ENCODE measurements around the gene LYSMD4. TPM values are rescaled to one million over a fixed set of nuclear protein-coding genes. Genes with fewer than 3 reads are reported as not detected.
"Not testable (repeated sequence)": the region's sequence is repeated elsewhere in the genome, so short reads cannot be mapped to it uniquely, and the experiment has no call there.

Gene LYSMD4
- 2.6 and 9.0 TPM in 2 replicates for total RNA-seq (ENCODE audit: low replicate concordance)

- TF ChIP-seq CTCF (IDR thresholded peaks at IDR 0.05; ENCODE audit: insufficient read depth, low read length), result no peak
- peak; percentile 88 for DNase-seq (ENCODE audit: low read depth)
Observed at GRCh38 chr15:99733268-99734039, at the start of gene LYSMD4. Gene LYSMD4 (minus strand): TSS chr15:99733437. CDS start chr15:99731999, 1,438 bp downstream.

GRCh38 chr15:99782029-99782428 is 48.8 kb upstream of the LYSMD4 start:
- DNase-seq (ENCODE audit: low read depth); H3K4me3 ChIP-seq (ENCODE audit: low read depth, low read length): not testable (repeated sequence)

More at GRCh38 chr15:99733268-99734039, at the start of gene LYSMD4:
- H3K4me3 ChIP-seq (ENCODE audit: low read depth, low read length), result peak within 1 kb of the TSS; percentile 79

GRCh38 chr15:99777144-99777543 is 43.9 kb upstream of the LYSMD4 start:
- DNase-seq (ENCODE audit: low read depth), result no peak
- no peak for TF ChIP-seq CTCF (IDR thresholded peaks at IDR 0.05; ENCODE audit: insufficient read depth, low read length)
- H3K4me3 ChIP-seq (ENCODE audit: low read depth, low read length), result no peak overlapping the region

- H3K4me3 ChIP-seq (ENCODE audit: low read depth, low read length), result no peak overlapping the region
- no peak for TF ChIP-seq CTCF (IDR thresholded peaks at IDR 0.05; ENCODE audit: insufficient read depth, low read length)
- DNase-seq (ENCODE audit: low read depth), result no peak
Observed at GRCh38 chr15:99764522-99764921, 31.3 kb upstream of the LYSMD4 start.

GRCh38 chr15:99763827-99764226 is 30.6 kb upstream of the LYSMD4 start:
- TF ChIP-seq CTCF (IDR thresholded peaks at IDR 0.05; ENCODE audit: insufficient read depth, low read length), result no peak
- DNase-seq (ENCODE audit: low read depth), result no peak
- H3K4me3 ChIP-seq (ENCODE audit: low read depth, low read length), result no peak overlapping the region

GRCh38 chr15:99762288-99762687 is 29.1 kb upstream of the LYSMD4 start:
- no peak overlapping the region for H3K4me3 ChIP-seq (ENCODE audit: low read depth, low read length)
- DNase-seq (ENCODE audit: low read depth), result no peak

More at GRCh38 chr15:99762288-99762687, 29.1 kb upstream of the LYSMD4 start:
- no peak for TF ChIP-seq CTCF (IDR thresholded peaks at IDR 0.05; ENCODE audit: insufficient read depth, low read length)
